Activated naive CD4-positive, alpha-beta T cell treated with anti-CD3 and anti-CD28 coated beads for 36 hours (primary cell): ENCODE data around the gene PRR27. TPM values are rescaled to one million over a fixed set of nuclear protein-coding genes. Genes with fewer than 3 reads are reported as not detected.
"Not testable (repeated sequence)": the region's sequence is repeated elsewhere in the genome, so short reads cannot be mapped to it uniquely, and the experiment has no call there.

Source experiments
- CTCF ChIA-PET: fragments of 350-600 bp; sonication (Branson Sonifier 250); formaldehyde crosslinking; loops from one replicate; lab custom pipeline; 2021; ENCODE audit warnings: antibody characterized with exemption; lab: Charles Lee
- DNase-seq: peaks from one replicate; pipeline ENCODE4 v3.0.0-alpha.2; 2020
- H3K27ac Mint-ChIP-seq: one replicate; pipeline ENCODE4 v1.8.0; 2021; ENCODE audit warnings: mild to moderate bottlenecking, mixed read lengths
- H3K27me3 Mint-ChIP-seq: one replicate; pipeline ENCODE4 v1.8.0; 2021; ENCODE audit warnings: low read depth, mixed read lengths
- H3K36me3 Mint-ChIP-seq: one replicate; pipeline ENCODE4 v1.8.0; 2021; ENCODE audit warnings: low read depth, mixed read lengths
- H3K4me1 Mint-ChIP-seq: one replicate; pipeline ENCODE4 v1.8.0; 2021; ENCODE audit warnings: low read depth, mixed read lengths
- H3K4me3 Mint-ChIP-seq: one replicate; pipeline ENCODE4 v1.8.0; 2021; ENCODE audit warnings: mild to moderate bottlenecking, moderate library complexity, mixed read lengths
- H3K9me3 Mint-ChIP-seq: one replicate; pipeline ENCODE4 v1.8.0; 2021; ENCODE audit warnings: mixed read lengths
- intact Hi-C: fragments of 100-400 bp; cut with micrococcal nuclease; formaldehyde crosslinking; loops from one replicate; pipeline ENCODE4 v1.15.1; 2023
- total RNA-seq, 2 experiments: library from RNA; stranded (reverse); gene quantifications; one replicate each; pipeline ENCODE4 v1.2.3, GENCODE V29; 2021

PRR27 gene
- total RNA-seq, 2 experiments from 2014 or later: not detected

- intact Hi-C loops, H3K4me1 Mint-ChIP-seq, DNase-seq, H3K36me3 Mint-ChIP-seq, CTCF ChIA-PET, H3K4me3 Mint-ChIP-seq, H3K9me3 Mint-ChIP-seq, H3K27me3 Mint-ChIP-seq, H3K27ac Mint-ChIP-seq: not testable (repeated sequence)
Measured at GRCh38 chr4:70212752-70213151, 58.7 kb downstream of the PRR27 start.

Other genes starting within 250 kb of the PRR27 start
- gene CSN1S1, start 223.2 kb upstream of the PRR27 start, total RNA-seq: not detected
- not detected for gene CSN2, start 188.5 kb upstream of the PRR27 start, total RNA-seq
- gene STATH, start 158.3 kb upstream of the PRR27 start, total RNA-seq: not detected
- gene HTN3, start 125.8 kb upstream of the PRR27 start, total RNA-seq: not detected
- not detected for gene HTN1, start 103.8 kb upstream of the PRR27 start, total RNA-seq
- gene ODAM, start 41.5 kb downstream of the PRR27 start, total RNA-seq: not detected
- not detected for gene FDCSP, start 71.9 kb downstream of the PRR27 start, total RNA-seq
- not detected for gene CSN3, start 88.4 kb downstream of the PRR27 start, total RNA-seq
- not detected for gene CABS1, start 180.7 kb downstream of the PRR27 start, total RNA-seq
- not detected for gene SMR3A, start 206.5 kb downstream of the PRR27 start, total RNA-seq
- not detected for gene SMR3B, start 228.9 kb downstream of the PRR27 start, total RNA-seq
- not detected for gene OPRPN, start 243.7 kb downstream of the PRR27 start, total RNA-seq